Keratinocyte (primary cell): ENCODE results near the gene PHYH. TPM values are rescaled to one million over a fixed set of nuclear protein-coding genes. Genes with fewer than 3 reads are reported as not detected.

Source experiments
- DNase-seq: peaks from one replicate; pipeline ENCODE4 v3.0.0-alpha.2; 2011; ENCODE audit warnings: low read depth, missing footprints, low spot score
- FAIRE-seq: peaks from 2 replicates; lab custom pipeline; 2011; peaks lifted over from hg19 to GRCh38; lab: Jason Lieb, UNC
- H2AFZ ChIP-seq: 2 replicates; pipeline ENCODE4 v1.6.0; 2012; ENCODE audit warnings: low read length, control low read depth, inconsistent platforms; ENCODE audit not compliant: control insufficient read depth
- H3K27ac ChIP-seq: 2 replicates; pipeline ENCODE4 v1.5.1; 2011; ENCODE audit warnings: low read length; ENCODE audit not compliant: control insufficient read depth, insufficient read depth
- H3K27me3 ChIP-seq: 3 replicates; pipeline ENCODE4 v1.6.0; 2011; ENCODE audit warnings: low read length; ENCODE audit not compliant: control insufficient read depth, insufficient read depth; ENCODE audit errors: extremely low read depth
- H3K36me3 ChIP-seq, 2 experiments: 2 replicates in 1 of 2; 3 replicates in 1 of 2; pipeline ENCODE4 v1.5.1; 2011; ENCODE audit warnings: low read length in 2 of 2, mild to moderate bottlenecking in 1 of 2; ENCODE audit not compliant: control insufficient read depth in 2 of 2, insufficient read depth in 2 of 2; ENCODE audit errors: extremely low read depth in 1 of 2
- H3K4me1 ChIP-seq: 3 replicates; pipeline ENCODE4 v1.5.1; 2011; ENCODE audit warnings: low read length; ENCODE audit not compliant: control insufficient read depth, insufficient read depth; ENCODE audit errors: extremely low read depth
- H3K4me2 ChIP-seq: 3 replicates; pipeline ENCODE4 v1.6.0; 2011; ENCODE audit warnings: low read depth, low read length; ENCODE audit not compliant: control insufficient read depth, insufficient read depth; ENCODE audit errors: extremely low read depth
- H3K4me3 ChIP-seq, 3 experiments: fragments of 200-600 bp in 1 of 3; sonication (generic) in 1 of 3; 2 replicates in 2 of 3; 3 replicates in 1 of 3; pipeline ENCODE4 v1.5.1; 2011 to 2016; ENCODE audit warnings: low read length in 3 of 3, mild to moderate bottlenecking in 3 of 3, control low read depth in 2 of 3, inconsistent platforms in 1 of 3, low read depth in 1 of 3, mixed read lengths in 1 of 3, mixed run types in 1 of 3, moderate library complexity in 1 of 3; ENCODE audit not compliant: control insufficient read depth in 2 of 3, insufficient read depth in 2 of 3; ENCODE audit errors: extremely low read depth in 1 of 3
- H3K79me2 ChIP-seq: 2 replicates; pipeline ENCODE4 v1.6.0; 2012; ENCODE audit warnings: low read length; ENCODE audit not compliant: control insufficient read depth, insufficient read depth
- H3K9ac ChIP-seq: 3 replicates; pipeline ENCODE4 v1.6.0; 2011; ENCODE audit warnings: low read length; ENCODE audit not compliant: control insufficient read depth, insufficient read depth; ENCODE audit errors: extremely low read depth
- H3K9me1 ChIP-seq: 3 replicates; pipeline ENCODE4 v1.6.0; 2011; ENCODE audit warnings: low read length; ENCODE audit not compliant: control insufficient read depth, insufficient read depth; ENCODE audit errors: extremely low read depth
- H3K9me3 ChIP-seq: 2 replicates; pipeline ENCODE4 v1.5.1; 2012; ENCODE audit warnings: low read depth, low read length; ENCODE audit not compliant: control insufficient read depth
- H4K20me1 ChIP-seq: 3 replicates; pipeline ENCODE4 v1.6.0; 2011; ENCODE audit warnings: low read length; ENCODE audit not compliant: control insufficient read depth, insufficient read depth; ENCODE audit errors: extremely low read depth
- EZH2 ChIP-seq: IDR thresholded peaks from one replicate; pipeline ENCODE4 v1.6.1; 2012; ENCODE audit warnings: inconsistent platforms, mild to moderate bottlenecking, low read length, moderate library complexity
- dilution Hi-C: fragments of 300-500 bp; cut with MboI; formaldehyde crosslinking; loops from one replicate; pipeline ENCODE4 v1.7.0; 2020; ENCODE audit warnings: low sequenced_read_pairs; ENCODE audit not compliant: extremely low pct_ligation_motif_present
- polyA plus RNA-seq, 5 experiments: library from polyadenylated mRNA; depleted of rRNA in 3 of 5; stranded (reverse) in 3 of 5; stranded (forward) in 1 of 5; unstranded in 1 of 5; fragments of >200 nt; gene quantifications; 1 replicate in 1 of 5; 2 replicates in 3 of 5; 3 replicates in 1 of 5; pipeline versions ENCODE4 v1.2.1 to v1.2.3, GENCODE V29; 2011 to 2012; ENCODE audit warnings: missing spikeins in 2 of 5, low read depth in 1 of 5, low replicate concordance in 1 of 5
- TF ChIP-seq, protein P1 (sequence below), 3 experiments: IDR thresholded peaks in 1 of 3; conservative IDR thresholded peaks in 1 of 3; optimal IDR thresholded peaks in 1 of 3; 2 replicates in 2 of 3; 3 replicates in 1 of 3; pipeline versions ENCODE3 to v1.5.1; 2011; ENCODE audit warnings: low read length in 3 of 3, mild to moderate bottlenecking in 3 of 3, moderate library complexity in 2 of 3, control low read depth in 1 of 3, inconsistent platforms in 1 of 3; ENCODE audit not compliant: insufficient read depth in 2 of 3; ENCODE audit errors: extremely low read depth in 1 of 3

PHYH gene
- polyA plus RNA-seq, 1 donor (not counting 4 experiments of a cell fraction or from before 2014, with no cell fraction given), result 11.5 TPM

DNA sequence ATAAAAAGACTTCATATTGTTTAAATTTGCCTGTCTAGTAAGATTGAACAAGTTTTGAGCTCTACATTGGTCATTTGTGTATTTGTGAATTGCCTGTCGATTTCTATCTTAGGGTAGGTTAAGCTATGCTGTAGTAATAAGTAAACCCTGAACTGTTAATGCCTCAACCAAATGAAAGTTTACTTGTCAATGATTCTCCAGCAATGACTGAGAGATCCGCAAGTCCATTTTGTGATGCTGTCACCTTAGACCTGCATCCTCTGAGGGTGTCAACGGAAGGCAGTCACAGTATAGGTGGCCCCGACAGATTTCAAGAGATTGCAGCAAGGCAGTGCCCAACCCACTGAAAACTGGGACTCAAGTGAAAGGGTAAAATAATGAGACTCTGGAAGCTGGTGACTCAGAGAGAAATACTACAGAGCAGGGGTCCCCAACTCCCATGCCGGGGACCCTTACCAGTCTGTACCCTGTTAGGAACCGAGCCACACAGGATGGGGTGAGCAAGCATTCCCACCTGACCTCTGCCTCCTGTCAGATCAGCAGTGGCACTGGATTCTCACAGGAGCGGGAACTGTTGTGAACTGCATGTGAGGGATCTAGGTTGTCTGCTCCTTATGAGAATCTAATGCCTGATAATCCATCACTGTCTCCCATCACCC is 10.8 kb upstream of the PHYH start:
- Histone ChIP-seq H3K36me3 (no peaks in the 10 kb centered on the region), H2AFZ (no peak overlapping the region), H3K9ac (no peak overlapping the region), H3K79me2 (no peaks in the 10 kb centered on the region), H3K9me1 (no peaks in the 10 kb centered on the region), H3K9me3 (no peaks in the 10 kb centered on the region), H3K4me2 (no peak overlapping the region), H3K27me3 (no peaks in the 10 kb centered on the region), H3K4me1 (no peaks in the 10 kb centered on the region), H3K27ac (no peak overlapping the region), H4K20me1 (no peaks in the 10 kb centered on the region), H3K4me3 (no peak overlapping the region)
- FAIRE-seq (no peak), DNase-seq (no peak)
- dilution Hi-C loops, result no loop called here
- TF ChIP-seq EZH2, result no peak
- TF ChIP-seq, protein P1, sequence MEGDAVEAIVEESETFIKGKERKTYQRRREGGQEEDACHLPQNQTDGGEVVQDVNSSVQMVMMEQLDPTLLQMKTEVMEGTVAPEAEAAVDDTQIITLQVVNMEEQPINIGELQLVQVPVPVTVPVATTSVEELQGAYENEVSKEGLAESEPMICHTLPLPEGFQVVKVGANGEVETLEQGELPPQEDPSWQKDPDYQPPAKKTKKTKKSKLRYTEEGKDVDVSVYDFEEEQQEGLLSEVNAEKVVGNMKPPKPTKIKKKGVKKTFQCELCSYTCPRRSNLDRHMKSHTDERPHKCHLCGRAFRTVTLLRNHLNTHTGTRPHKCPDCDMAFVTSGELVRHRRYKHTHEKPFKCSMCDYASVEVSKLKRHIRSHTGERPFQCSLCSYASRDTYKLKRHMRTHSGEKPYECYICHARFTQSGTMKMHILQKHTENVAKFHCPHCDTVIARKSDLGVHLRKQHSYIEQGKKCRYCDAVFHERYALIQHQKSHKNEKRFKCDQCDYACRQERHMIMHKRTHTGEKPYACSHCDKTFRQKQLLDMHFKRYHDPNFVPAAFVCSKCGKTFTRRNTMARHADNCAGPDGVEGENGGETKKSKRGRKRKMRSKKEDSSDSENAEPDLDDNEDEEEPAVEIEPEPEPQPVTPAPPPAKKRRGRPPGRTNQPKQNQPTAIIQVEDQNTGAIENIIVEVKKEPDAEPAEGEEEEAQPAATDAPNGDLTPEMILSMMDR (optimal IDR thresholded peaks at IDR 0.05 in 1 of 3, IDR thresholded peaks at IDR 0.05 in 1 of 3, conservative IDR thresholded peaks at IDR 0.05 in 1 of 3; ENCODE audit: extremely low read depth in 1 of 3, insufficient read depth in 2 of 3, low read length in 3 of 3), result no peak

DNA sequence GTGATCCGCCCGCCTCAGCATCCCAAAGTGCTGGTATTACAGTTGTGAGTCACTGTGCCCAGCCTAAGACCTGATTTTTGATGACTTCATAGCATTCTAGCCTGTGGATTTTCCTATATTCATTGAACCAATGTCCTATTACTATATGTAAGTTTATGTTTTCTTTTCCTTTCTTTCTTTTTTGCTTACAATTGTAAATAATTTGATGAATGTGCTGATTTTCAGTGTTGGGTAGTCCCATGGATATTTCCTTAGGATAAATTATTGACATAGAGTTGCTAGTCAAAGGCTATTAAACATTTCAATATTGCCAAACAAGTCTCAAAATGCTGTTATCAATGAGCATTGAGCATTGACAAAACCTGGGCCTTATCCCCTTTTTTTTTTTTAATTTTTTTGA is 9.9 kb upstream of the PHYH start:
- H3K9me1 ChIP-seq, result no peaks in the 10 kb centered on the region
- H3K9me3 ChIP-seq, result no peaks in the 10 kb centered on the region
- no peak overlapping the region for H3K4me3 ChIP-seq
- no peaks in the 10 kb centered on the region for H3K79me2 ChIP-seq
- dilution Hi-C loops, result no loop called here
- no peak overlapping the region for H3K4me2 ChIP-seq
- TF ChIP-seq, protein P1 (optimal IDR thresholded peaks at IDR 0.05 in 1 of 3, IDR thresholded peaks at IDR 0.05 in 1 of 3, conservative IDR thresholded peaks at IDR 0.05 in 1 of 3; ENCODE audit: extremely low read depth in 1 of 3, insufficient read depth in 2 of 3, low read length in 3 of 3), result no peak
- TF ChIP-seq EZH2, result no peak
- H3K27ac ChIP-seq, result no peak overlapping the region
- H3K27me3 ChIP-seq, result no peaks in the 10 kb centered on the region
- H4K20me1 ChIP-seq, result no peaks in the 10 kb centered on the region
- no peak for FAIRE-seq
- no peaks in the 10 kb centered on the region for H3K36me3 ChIP-seq
- DNase-seq, result no peak
- H3K9ac ChIP-seq, result no peak overlapping the region
- no peaks in the 10 kb centered on the region for H3K4me1 ChIP-seq
- no peak overlapping the region for H2AFZ ChIP-seq
